ENCODE measurements around the gene FMNL1. TPM values are rescaled to one million over a fixed set of nuclear protein-coding genes. Genes with fewer than 3 reads are reported as not detected.
A peak's percentile ranks its signal among the peaks of the same experiment; 100 is the strongest.

Gene FMNL1
- total RNA-seq, 1 donor from 2014 or later = 8.7 TPM

DNA sequence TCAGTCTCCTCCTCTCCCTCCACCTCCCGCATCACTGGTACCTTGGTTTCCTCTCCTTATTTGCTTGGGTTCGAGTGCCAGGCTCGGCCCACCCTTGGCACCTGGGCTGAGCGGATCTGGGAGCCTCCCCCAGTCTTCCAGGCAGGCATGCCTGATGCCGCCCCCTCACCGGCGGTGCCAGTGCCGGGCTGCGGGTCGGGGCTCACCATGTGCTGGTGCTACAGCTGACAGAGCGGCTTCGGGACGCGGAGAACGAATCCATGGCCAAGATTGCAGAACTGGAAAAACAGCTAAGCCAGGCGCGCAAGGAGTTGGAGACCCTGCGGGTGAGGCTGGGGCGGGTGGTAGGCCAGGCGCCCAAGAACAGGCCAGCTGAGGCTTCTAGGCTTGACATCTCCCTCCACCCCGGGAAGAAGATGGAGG, 19.2 kb downstream of the FMNL1 start:
- TF ChIP-seq, protein P1, sequence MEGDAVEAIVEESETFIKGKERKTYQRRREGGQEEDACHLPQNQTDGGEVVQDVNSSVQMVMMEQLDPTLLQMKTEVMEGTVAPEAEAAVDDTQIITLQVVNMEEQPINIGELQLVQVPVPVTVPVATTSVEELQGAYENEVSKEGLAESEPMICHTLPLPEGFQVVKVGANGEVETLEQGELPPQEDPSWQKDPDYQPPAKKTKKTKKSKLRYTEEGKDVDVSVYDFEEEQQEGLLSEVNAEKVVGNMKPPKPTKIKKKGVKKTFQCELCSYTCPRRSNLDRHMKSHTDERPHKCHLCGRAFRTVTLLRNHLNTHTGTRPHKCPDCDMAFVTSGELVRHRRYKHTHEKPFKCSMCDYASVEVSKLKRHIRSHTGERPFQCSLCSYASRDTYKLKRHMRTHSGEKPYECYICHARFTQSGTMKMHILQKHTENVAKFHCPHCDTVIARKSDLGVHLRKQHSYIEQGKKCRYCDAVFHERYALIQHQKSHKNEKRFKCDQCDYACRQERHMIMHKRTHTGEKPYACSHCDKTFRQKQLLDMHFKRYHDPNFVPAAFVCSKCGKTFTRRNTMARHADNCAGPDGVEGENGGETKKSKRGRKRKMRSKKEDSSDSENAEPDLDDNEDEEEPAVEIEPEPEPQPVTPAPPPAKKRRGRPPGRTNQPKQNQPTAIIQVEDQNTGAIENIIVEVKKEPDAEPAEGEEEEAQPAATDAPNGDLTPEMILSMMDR (IDR thresholded peaks at IDR 0.05; ENCODE audit: borderline replicate concordance) = no peak
- Histone ChIP-seq H3K9me3 (replicated peaks) (no peaks in the 10 kb centered on the region), H3K27ac (replicated peaks) (no peak overlapping the region), H3K4me1 (peaks cover 8% of the 10 kb centered on the region), H3K27me3 (ENCODE audit: low read depth) (no peaks in the 10 kb centered on the region), H3K36me3 (peaks cover 51% of the 10 kb centered on the region), H3K4me3 (peak overlapping the region; percentile 56)
- intact Hi-C loops (cut with micrococcal nuclease) = no loop called here
- DNase-seq = no peak

DNA sequence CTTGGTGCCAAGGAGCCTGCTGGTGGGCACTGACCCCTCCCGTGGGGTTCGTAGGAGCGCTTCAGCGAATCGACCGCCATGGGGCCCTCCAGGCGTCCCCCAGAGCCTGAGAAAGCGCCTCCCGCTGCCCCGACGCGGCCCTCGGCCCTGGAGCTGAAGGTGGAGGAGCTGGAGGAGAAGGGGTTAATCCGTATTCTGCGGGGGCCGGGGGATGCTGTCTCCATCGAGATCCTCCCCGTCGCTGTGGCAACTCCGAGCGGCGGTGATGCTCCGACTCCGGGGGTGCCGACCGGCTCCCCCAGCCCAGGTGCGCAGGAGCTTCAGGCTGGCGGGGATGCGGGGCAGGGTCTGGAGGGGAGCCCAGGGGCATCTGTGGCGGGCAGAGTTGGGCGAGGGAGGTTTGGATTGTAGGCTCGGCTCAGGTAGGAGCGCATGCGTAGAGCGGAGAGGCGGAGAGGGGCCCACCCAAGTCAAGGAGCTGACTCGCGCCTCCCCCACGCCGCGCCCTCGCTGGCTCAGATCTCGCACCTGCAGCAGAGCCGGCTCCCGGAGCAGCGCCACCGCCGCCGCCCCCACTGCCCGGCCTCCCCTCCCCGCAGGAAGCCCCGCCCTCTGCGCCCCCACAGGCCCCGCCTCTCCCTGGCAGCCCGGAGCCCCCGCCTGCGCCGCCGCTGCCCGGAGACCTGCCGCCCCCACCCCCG, 19.8 kb downstream of the FMNL1 start:
- Histone ChIP-seq H3K36me3 (peaks cover 46% of the 10 kb centered on the region), H3K27ac (replicated peaks) (no peak overlapping the region), H3K9me3 (replicated peaks) (no peaks in the 10 kb centered on the region), H3K27me3 (ENCODE audit: low read depth) (no peaks in the 10 kb centered on the region), H3K4me1 (peaks cover 12% of the 10 kb centered on the region), H3K4me3 (peak overlapping the region; percentile 56)
- DNase-seq = no peak
- TF ChIP-seq, protein P1 (IDR thresholded peaks at IDR 0.05; ENCODE audit: borderline replicate concordance) = no peak
- intact Hi-C loops (cut with micrococcal nuclease) = no loop called here

DNA sequence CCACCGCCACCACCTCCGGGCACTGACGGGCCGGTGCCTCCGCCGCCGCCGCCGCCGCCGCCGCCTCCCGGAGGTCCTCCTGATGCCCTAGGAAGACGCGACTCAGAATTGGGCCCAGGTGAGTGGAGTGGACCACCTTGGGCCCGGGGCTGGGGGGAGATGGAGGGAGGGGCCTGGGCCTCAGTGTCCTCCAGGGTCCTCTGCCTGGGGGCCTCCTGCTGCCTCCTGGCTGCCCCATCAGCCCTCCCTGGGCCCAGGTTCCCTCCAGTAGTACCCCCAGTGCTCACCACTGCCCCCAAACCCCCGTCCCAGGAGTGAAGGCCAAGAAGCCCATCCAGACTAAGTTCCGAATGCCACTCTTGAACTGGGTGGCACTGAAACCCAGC, 20.3 kb downstream of the FMNL1 start:
- Histone ChIP-seq H3K27me3 (ENCODE audit: low read depth) (no peaks in the 10 kb centered on the region), H3K36me3 (peaks cover 46% of the 10 kb centered on the region), H3K4me3 (peak overlapping the region; percentile 56), H3K9me3 (replicated peaks) (no peaks in the 10 kb centered on the region), H3K27ac (replicated peaks) (no peak overlapping the region), H3K4me1 (peaks cover 17% of the 10 kb centered on the region)
- intact Hi-C loops (cut with micrococcal nuclease) = no loop called here
- TF ChIP-seq, protein P1 (IDR thresholded peaks at IDR 0.05; ENCODE audit: borderline replicate concordance) = no peak
- no peak for DNase-seq

DNA sequence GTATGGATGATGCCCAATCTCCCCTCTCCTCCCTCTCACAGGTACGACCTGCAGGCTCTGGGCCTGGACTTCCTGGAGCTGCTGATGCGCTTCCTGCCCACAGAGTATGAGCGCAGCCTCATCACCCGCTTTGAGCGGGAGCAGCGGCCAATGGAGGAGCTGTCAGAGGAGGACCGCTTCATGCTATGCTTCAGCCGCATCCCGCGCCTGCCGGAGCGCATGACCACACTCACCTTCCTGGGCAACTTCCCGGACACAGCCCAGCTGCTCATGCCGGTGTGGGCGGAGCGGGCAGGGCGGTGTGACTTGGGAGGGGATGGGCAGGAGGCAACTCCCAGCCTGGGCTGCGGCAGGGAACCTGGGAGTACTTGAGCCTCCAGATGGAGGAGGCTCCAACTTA, 22.1 kb downstream of the FMNL1 start:
- intact Hi-C loops (cut with micrococcal nuclease) = no loop called here
- Histone ChIP-seq H3K36me3 (peaks cover 33% of the 10 kb centered on the region), H3K4me3 (no peak overlapping the region), H3K9me3 (replicated peaks) (no peaks in the 10 kb centered on the region), H3K27ac (replicated peaks) (no peak overlapping the region), H3K4me1 (peaks cover 31% of the 10 kb centered on the region), H3K27me3 (ENCODE audit: low read depth) (no peaks in the 10 kb centered on the region)
- DNase-seq = no peak
- TF ChIP-seq, protein P1 (IDR thresholded peaks at IDR 0.05; ENCODE audit: borderline replicate concordance) = no peak

DNA sequence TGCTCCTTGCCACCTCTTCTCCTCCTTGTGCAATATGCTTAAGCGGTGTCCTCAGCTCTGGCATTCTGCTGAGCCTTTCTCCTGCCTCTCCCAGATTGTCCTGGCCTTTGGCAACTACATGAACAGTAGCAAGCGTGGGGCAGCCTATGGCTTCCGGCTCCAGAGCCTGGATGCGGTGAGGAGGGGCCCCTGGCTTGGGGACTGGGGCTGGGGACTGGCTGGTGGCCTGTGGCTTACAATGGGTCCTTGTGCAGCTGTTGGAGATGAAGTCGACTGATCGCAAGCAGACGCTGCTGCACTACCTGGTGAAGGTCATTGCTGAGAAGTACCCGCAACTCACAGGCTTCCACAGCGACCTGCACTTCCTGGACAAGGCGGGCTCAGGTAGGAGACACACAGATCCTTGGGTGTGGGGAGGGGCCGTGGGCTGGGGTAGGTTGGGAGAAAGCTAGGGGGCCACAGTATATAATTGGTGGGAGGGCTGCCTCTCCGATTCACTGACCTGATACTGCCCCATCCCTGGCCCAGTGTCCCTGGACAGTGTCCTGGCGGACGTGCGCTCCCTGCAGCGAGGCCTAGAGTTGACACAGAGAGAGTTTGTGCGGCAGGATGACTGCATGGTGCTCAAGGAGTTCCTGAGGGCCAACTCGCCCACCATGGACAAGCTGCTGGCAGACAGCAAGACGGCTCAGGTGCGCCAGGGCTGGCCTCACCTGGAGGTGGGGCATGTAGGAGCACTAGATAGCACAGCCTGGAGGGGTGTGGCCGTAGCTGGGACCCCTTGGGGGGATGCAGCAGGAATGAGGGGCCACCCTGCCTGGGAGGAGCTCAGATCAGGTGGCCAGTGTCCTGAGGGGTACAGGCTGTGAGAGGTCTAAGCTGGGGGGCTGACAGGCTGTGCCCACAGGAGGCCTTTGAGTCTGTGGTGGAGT, 23.3 kb downstream of the FMNL1 start:
- Histone ChIP-seq H3K9me3 (replicated peaks) (no peaks in the 10 kb centered on the region), H3K4me3 (no peak overlapping the region), H3K27ac (replicated peaks) (no peak overlapping the region), H3K27me3 (ENCODE audit: low read depth) (no peaks in the 10 kb centered on the region), H3K36me3 (peaks cover 26% of the 10 kb centered on the region), H3K4me1 (peaks cover 31% of the 10 kb centered on the region)
- TF ChIP-seq, protein P1 (IDR thresholded peaks at IDR 0.05; ENCODE audit: borderline replicate concordance) = no peak
- no peak for DNase-seq
- intact Hi-C loops (cut with micrococcal nuclease) = no loop called here

All from left ventricle myocardium inferior (tissue), 1 donor.